Measurements from ENCODE around the gene OBP2A. TPM values are rescaled to one million over a fixed set of nuclear protein-coding genes. Genes with fewer than 3 reads are reported as not detected.
"Not testable (repeated sequence)": the region's sequence is repeated elsewhere in the genome, so short reads cannot be mapped to it uniquely, and the experiment has no call there.

The OBP2A gene
- total and polyA plus RNA-seq, 2 of the 8 experiments (the other 6 are each of a cell fraction or from before 2014, with no cell fraction given), result not detected

DNA sequence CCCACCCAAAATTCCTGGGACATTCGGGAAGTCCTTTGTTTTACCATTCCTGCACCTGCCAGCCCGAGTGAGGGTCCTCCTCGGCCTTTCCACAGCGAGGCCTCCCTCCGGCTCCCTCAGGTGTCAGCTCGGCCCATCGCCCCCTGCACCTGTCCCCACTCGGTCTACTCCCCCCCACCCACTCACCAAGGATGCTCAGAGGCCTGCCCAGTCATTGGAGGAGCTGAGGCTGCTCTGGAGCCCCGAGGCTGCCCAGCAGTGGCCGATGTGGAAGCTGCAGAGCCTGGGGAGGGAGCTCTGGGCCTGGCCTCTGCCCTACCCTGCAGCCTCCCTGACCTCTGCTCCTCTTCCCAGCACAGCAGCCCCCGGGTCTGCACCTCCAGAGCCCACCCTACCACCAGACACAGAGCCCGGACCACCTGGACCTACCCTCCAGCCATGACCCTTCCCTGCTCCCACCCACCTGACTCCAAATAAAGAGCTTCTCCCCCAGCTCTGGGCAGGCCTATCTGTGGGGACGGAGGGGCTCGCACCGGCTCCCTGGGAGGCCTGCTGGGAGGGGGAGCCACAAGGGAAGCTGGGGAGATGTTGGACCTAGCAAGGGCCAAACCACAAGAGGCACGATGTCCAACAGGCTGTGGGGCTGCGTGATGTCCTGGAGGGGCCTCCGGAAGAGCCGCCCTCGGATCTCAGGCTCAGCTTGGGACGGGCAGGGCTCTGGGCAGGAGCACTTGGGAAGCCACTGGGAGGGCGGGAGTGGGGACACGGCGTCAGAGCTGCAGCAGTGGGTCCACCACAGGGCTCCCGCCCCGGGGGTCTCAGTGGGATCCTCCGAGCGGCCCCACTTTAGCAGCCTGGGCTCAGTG is 3.8 kb downstream of the OBP2A start:
- H3K27ac ChIP-seq (ENCODE audit: low read depth, low read length); H3K23me2 ChIP-seq (ENCODE audit: low read depth, low read length); H3K79me1 ChIP-seq (ENCODE audit: low read depth, low read length); H4K8ac ChIP-seq (ENCODE audit: extremely low read depth, insufficient read depth, low read length); FAIRE-seq; H3K4me3 ChIP-seq (ENCODE audit: extremely low read depth in 1 of 4, insufficient read depth in 2 of 4, low read depth in 3 of 4, low read length in 4 of 4); H4K20me1 ChIP-seq (replicated peaks in 1 of 2; ENCODE audit: control insufficient read depth in 1 of 2, insufficient read depth in 2 of 2, low read length in 2 of 2); H2BK120ac ChIP-seq (replicated peaks; ENCODE audit: low read depth, low read length); H3K56ac ChIP-seq (replicated peaks; ENCODE audit: insufficient read length, low read depth, low read length); H4K91ac ChIP-seq (replicated peaks; ENCODE audit: insufficient read length, low read length); H3K4me1 ChIP-seq (replicated peaks in 1 of 4; ENCODE audit: control insufficient read depth in 3 of 4, insufficient read depth in 4 of 4, low read length in 3 of 4); H3K9ac ChIP-seq (replicated peaks in 1 of 4; ENCODE audit: extremely low read depth in 1 of 4, low read depth in 3 of 4, low read length in 3 of 4); H2AK5ac ChIP-seq (ENCODE audit: low read depth, low read length); H3K4ac ChIP-seq (replicated peaks; ENCODE audit: insufficient read length, low read depth, low read length); H3K9me3 ChIP-seq (ENCODE audit: insufficient read depth in 2 of 2, low read depth in 1 of 2, low read length in 1 of 2); H3K14ac ChIP-seq (ENCODE audit: insufficient read length); H3K36me3 ChIP-seq (ENCODE audit: control insufficient read depth in 2 of 4, insufficient read depth in 4 of 4, low read length in 3 of 4); H2BK15ac ChIP-seq (ENCODE audit: low read length); H3K27me3 ChIP-seq (replicated peaks in 1 of 4; ENCODE audit: control insufficient read depth in 3 of 4, extremely low read depth in 1 of 4, insufficient read depth in 3 of 4, low read length in 3 of 4); H3K23ac ChIP-seq (ENCODE audit: insufficient read length); H3K79me2 ChIP-seq (ENCODE audit: control insufficient read depth in 1 of 2, insufficient read depth in 2 of 2, low read length in 2 of 2); POLR2A ChIA-PET (ENCODE audit: partially characterized antibody); H3K18ac ChIP-seq (ENCODE audit: extremely low read depth, low read length); H2BK20ac ChIP-seq (ENCODE audit: low read length); H4K5ac ChIP-seq (ENCODE audit: insufficient read length, low read depth, low read length); H3K4me2 ChIP-seq (ENCODE audit: insufficient read depth in 1 of 2, low read depth in 2 of 2, low read length in 2 of 2); H2BK5ac ChIP-seq (ENCODE audit: low read depth, low read length); DNase-seq (ENCODE audit: low read depth in 1 of 2, low spot score in 2 of 2); H2AFZ ChIP-seq (ENCODE audit: low read length); H2BK12ac ChIP-seq (ENCODE audit: low read depth, low read length): not testable (repeated sequence)
- CTCF ChIA-PET (ENCODE audit: partially characterized antibody), result interaction anchor here (1.7 kb wide), 1 partner anchor 55 kb away, joined by 7 read pairs; no protein-coding TSS in a partner anchor
- 92% methylated on average over 15 of the region's 28 CpGs; no CpG with 5 or more reads in 1 of the 2 experiments for WGBS, 2 experiments (ENCODE audit: extremely low coverage in 1 of 2, insufficient coverage in 1 of 2, insufficient read length in 1 of 2, insufficient replicate concordance in 2 of 2, low coverage in 1 of 2, low lambda C conversion rate in 2 of 2, missing lambda C conversion rate in 1 of 2)

All from H1 (cell line).